NCI-H524 (cell line): ENCODE measurements around the gene CSRP3.

Source experiments
- DNase-seq, 2 experiments: peaks; one replicate each; lab custom pipeline; 2025; lab: John Stamatoyannopoulos, UW

CSRP3 gene

GRCh38 chr11:19201737-19202605, at the start of gene CSRP3:
CSRP3 (minus strand) TSS chr11:19201983; CDS start chr11:19192448, 9,535 bp downstream.
- DNase-seq = no peak

- DNase-seq = no peak
Observed at GRCh38 chr11:19251577-19251976, 49.8 kb upstream of the CSRP3 start.

DNA sequence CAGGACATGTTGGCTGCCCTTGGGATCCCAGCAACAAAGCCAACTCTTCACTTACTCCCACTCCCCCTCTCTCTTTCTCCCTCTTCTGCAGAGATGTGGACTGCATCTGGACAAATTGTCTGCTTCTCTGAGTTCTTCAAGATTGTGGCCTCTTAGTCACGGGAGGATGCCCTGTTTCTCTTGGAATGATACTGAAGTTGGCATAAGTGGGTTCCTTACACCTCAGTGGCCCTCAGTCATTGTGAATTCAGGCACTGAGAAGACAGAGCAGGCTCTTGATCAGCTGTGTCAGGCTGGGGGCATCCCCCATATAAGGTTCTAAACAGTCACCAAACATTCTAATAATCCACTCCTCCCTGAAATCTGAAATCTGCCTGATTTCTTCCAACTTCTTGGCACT, 45.0 kb upstream of the CSRP3 start:
- DNase-seq = no peak

DNA sequence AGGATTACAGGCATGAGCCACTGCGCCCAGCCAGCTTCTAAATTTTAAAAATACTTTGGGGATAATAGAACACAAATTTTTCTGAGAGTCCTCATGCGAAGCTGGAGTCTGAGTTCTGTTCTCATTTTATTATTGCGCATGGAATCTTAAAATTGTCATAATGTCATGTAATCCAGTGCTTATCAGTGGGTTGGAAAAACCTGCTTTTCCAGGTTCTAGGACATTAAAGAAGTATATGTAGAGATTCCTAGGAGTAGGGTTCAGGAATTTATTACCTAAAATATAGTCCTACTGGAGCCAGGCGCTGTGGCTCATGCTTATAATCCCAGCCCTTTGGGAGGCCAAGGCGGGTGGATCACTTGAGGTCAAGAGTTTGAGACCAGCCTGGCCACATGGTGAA, 43.6 kb upstream of the CSRP3 start:
- DNase-seq = no peak

- no peak for DNase-seq
Observed at GRCh38 chr11:19244621-19245020, 42.8 kb upstream of the CSRP3 start.

GRCh38 chr11:19244084-19244483, 42.3 kb upstream of the CSRP3 start:
- no peak for DNase-seq

GRCh38 chr11:19243613-19244012, 41.8 kb upstream of the CSRP3 start:
- no peak for DNase-seq

- DNase-seq = no peak
Observed at GRCh38 chr11:19243143-19243542, 41.4 kb upstream of the CSRP3 start.

- DNase-seq = no peak
Observed at GRCh38 chr11:19242179-19242932, 40.6 kb upstream of the CSRP3 start.

DNA sequence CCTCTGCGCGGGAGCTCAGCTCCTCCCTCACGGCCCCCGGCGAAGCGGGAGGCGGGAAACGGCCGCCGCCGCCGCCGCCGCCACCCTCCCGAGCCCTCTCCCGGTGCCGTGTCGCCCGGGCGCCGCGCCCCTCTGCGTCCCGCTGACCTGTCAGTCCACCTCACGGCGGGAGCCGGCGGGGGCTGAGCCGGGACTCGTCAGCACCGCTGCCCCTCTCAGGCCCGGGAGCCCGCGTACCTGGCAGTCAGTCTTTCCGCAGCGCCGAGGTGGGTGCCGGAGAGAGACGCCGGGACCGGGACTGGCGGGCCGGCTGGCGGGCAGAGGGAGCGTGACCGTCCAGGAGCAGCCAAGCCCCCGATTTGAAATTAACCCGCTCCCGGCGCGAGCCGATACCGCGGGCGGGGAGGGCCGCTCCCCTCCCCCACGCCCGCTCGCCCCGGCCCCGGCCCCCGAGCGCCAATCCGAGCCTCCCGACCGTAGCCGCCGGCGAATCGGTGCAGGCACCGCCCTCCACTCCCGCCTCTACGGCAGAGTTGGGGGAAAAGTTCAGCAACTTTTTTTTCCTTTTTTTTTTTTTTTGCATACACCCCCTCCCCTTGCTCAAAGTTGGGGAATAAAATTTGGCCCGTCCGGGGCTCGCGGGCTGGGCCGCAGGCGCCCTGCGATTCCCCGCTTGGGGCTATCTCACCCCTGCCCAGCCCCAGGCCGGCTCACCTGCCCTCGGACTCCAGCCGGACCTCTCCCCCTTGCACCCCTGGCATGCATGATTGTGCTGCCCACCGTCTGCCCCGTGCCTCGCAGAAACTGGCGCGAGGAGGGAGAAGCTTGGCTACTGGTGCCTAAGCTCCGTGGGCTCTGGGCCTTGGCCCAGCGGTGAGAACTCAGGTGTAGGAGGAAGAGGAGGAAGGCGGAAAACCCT, 39.7 kb upstream of the CSRP3 start:
- peak in 1 of 2 experiments; percentile 27 for DNase-seq

DNA sequence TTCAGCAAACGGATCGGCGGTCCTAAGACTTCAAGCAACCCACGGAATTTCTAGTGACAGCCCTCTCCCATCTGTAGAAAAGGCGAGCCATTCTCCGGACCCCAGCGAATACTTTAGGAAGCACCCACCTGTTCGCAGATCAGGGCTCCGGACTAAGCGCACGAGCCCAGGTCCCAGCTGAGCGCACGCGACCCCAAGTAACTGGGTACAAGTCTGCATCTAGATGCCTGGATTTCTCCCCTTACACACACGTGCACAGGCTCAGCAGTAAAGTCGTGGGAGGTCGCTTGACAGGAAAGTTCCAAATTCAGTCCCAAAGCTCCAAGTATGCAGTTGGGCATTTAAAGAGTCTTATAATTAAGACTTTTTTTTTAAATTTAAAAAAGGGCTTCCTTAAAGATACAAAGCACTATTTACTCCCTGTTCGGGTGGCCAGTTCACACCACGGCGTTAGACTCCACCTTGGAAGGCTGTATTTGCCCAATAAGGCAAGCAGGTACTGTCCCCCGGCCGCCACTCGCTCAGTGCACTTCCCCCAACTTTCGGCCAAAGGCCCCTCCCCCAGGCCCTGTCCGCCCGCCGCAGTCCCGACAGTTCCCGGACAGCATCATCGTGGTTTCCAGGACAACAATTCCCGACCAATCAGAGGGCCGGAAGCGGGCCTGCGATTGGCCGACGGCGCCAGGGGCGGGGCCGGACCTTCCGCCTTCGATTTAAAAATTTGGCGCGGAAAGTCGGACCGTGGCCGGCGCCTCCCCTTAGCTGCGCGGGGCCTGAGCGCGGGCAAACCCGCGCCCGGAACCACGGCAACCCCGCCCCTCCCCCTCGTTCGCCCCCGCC, 38.9 kb upstream of the CSRP3 start, which contains the start of gene E2F8:
E2F8 (minus strand) TSS at position 526 of the 840 bp plus-strand sequence. CDS start 824 bp downstream, outside the sequence.
- peak; percentile 67 to 93 for DNase-seq

DNA sequence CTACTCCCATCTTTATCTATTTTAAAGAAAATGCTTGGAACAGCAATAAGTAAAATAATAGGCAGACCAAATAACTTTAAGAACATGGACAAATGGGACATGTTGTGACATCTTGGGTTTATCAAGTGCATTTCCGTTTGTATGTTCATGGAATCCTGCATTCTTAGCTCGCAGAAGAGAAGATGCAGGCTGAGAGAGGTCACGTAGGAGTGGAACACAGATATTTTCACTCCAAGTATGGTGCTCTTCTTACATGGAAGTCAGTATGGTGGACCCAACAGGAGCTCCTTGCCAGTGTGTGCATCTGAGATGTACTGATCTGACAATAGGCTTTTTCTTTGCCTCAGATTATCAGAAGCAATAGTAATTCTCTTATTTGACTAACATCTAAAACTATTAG, 37.3 kb upstream of the CSRP3 start:
- DNase-seq = no peak

GRCh38 chr11:19237813-19238212, 36.0 kb upstream of the CSRP3 start:
- DNase-seq = no peak

DNA sequence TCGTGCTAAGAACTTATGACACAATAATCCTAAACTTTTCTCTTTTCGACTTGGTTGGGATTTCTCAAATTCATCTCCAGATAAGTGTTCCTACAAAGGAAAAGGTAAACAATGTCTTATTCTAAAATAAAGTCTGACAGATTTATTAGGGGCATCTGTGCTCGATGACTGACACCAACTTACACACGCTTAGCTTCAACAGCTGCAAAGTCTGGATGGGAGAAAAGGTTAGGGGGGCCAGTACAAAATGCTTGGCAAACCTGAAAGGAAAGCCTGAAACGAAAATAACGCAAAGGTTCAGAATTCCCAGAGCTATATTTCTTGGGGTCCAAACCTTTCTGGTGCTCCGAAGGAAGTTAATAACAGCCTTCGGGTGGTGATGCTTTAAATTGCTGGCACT, 35.6 kb upstream of the CSRP3 start:
- no peak for DNase-seq

GRCh38 chr11:19234231-19234817, 32.5 kb upstream of the CSRP3 start:
- DNase-seq = no peak

- DNase-seq = no peak
Observed at GRCh38 chr11:19232910-19233503, 31.2 kb upstream of the CSRP3 start.

DNA sequence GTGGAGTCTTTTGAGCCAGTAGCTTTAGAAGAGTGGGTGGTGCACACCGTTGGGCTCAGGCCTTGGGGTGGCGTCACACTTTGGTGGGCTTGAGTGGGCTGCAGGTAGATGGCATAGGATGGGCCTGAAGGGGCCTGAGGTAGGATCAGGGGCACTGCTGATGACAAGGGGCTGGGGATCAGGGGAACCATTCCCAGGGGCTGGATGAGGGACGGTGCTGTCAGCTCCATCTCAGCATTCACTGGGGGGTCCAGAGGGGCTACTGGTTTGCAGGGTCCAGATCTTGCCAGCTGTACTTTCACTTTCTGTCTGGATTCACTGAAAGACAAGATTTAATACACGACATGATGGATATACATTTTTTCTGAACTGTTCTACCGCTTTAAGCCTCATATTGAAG, 27.9 kb upstream of the CSRP3 start:
- DNase-seq = no peak

- DNase-seq = no peak
Observed at GRCh38 chr11:19228968-19229367, 27.2 kb upstream of the CSRP3 start.

GRCh38 chr11:19226378-19227195, 24.8 kb upstream of the CSRP3 start:
- no peak for DNase-seq
